Activated CD8-positive, alpha-beta memory T cell treated with anti-CD3 and anti-CD28 coated beads for 1 hour (primary cell): ENCODE measurements around the gene NUCB1.

Experiments
- DNase-seq, 2 donors: peaks; one replicate each; pipeline ENCODE4 v3.0.0-alpha.2; 2020; ENCODE audit warnings: low read depth in 1 of 2; ENCODE audit errors: extremely low read depth in 1 of 2

The NUCB1 gene

GRCh38 chr19:48928164-48929025 lies 28.3 kb downstream of the NUCB1 start:
- DNase-seq = no peak

DNA sequence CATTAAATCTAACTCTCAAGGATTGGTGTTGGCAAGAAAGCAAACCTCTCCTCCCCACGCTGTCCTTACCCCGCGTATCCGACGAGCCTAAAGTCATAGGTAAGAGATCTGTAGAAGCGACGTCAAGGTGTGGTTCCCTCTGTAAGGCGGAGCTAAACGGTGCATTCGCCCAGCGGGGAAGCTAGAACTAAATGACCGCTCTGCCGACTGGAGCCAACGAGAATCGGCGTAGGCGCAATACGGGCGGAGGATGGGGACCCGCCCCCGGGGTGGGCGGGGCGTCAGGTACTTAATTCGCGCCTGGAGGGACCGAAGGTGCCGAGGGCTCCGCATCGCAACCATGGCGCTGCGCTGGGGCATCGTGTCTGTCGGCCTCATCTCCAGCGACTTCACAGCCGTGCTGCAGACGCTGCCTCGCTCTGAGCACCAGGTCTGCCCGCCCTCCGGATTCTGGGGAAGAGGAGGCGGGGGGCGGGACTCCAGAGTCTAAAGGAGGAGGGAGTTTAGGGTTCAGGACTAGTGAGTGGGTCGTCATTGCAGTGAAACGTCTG lies 33.3 kb downstream of the NUCB1 start, which contains the start of gene DHDH:
Gene DHDH (plus strand): TSS at position 318 of the 551 bp plus-strand sequence. CDS start 23 bp downstream, at position 341.
- peak; percentile 58 to 75 for DNase-seq

- DNase-seq = no peak
Observed at GRCh38 chr19:48934837-48935236, 34.7 kb downstream of the NUCB1 start.

GRCh38 chr19:48935864-48936263 lies 35.8 kb downstream of the NUCB1 start:
- no peak for DNase-seq

GRCh38 chr19:48938256-48938655 lies 38.1 kb downstream of the NUCB1 start:
- DNase-seq = no peak

DNA sequence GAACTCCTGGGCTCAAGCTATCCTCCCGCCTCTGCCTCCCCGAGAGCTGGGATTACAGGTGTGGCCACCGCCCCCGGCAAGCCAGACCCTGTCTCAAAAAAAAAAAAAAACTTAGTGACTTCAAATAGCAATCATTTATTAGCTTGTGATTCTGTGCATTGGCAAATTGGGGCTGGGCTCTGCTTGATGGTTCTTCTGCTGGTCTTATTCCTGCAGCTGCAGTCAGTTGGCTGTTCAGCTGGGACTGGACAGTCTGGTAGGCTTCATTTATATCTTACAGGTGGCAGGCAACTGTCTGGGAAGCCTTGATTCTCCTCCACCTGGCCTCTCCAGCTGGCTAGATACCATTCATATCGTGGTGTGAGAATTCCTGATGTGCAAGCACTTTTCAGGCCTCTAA lies 40.8 kb downstream of the NUCB1 start:
- no peak for DNase-seq

DNA sequence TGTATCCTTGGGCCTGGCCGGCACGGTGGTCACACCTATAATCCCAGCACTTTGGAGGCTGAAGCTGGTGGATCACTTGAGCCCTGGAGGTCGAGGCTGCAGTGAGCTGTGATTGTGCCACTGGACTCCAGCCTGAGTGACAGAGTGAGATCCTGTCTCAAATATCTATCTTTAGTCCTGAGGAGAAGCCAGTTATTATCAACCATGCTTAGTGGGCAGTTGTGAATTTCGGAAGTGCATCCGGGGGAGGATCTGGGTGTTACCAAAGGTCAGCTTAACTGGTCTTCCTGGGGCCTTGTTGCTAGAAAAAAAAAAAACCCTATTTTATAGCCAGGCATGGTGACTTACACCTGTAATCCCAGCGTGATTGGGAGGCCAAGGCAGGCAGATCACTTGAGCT lies 43.0 kb downstream of the NUCB1 start:
- no peak for DNase-seq

- DNase-seq = no peak
Observed at GRCh38 chr19:48945415-48945814, 45.3 kb downstream of the NUCB1 start.

DNA sequence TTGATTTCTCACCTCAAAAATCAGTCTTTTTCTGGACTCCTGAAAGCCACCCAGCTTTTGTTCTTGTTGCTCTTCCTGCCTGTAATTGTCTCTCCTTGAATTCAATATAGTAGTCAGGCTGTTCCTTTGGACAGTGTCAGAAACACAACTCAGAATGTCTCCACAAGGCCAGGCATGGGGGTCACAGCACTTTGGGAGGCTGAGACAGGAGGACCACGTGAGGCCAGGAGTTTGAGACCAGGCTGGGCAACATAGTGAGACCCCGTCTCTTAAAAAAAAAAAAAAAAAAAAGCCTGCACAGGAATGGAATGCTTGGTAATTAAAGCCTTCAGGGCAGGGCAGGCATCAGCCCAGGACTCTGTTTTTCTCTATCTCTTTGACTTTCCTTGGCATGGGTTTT lies 45.7 kb downstream of the NUCB1 start:
- DNase-seq = no peak

- DNase-seq = no peak
Observed at GRCh38 chr19:48946463-48947257, 46.5 kb downstream of the NUCB1 start.

- DNase-seq = no peak
Observed at GRCh38 chr19:48947258-48947542, 47.1 kb downstream of the NUCB1 start.

DNA sequence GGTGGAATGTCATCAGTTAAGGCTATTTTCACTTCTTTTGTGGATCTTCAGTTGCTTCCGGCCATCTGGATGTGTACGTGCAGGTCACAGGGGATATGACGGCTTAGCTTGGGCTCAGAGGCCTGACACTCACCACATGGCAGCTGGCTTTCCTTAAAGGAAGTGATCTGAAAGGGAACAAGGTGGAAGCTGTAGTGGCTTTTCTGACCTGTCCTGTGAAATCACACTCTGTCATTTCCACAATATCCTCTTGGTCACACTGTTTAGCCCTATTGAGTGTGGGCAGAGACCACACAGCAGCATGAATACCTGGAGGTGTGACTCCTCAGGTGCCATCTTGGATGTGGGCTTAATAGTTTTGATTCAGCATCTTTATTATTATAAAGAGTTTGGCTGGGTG lies 50.0 kb downstream of the NUCB1 start:
- DNase-seq = no peak

DNA sequence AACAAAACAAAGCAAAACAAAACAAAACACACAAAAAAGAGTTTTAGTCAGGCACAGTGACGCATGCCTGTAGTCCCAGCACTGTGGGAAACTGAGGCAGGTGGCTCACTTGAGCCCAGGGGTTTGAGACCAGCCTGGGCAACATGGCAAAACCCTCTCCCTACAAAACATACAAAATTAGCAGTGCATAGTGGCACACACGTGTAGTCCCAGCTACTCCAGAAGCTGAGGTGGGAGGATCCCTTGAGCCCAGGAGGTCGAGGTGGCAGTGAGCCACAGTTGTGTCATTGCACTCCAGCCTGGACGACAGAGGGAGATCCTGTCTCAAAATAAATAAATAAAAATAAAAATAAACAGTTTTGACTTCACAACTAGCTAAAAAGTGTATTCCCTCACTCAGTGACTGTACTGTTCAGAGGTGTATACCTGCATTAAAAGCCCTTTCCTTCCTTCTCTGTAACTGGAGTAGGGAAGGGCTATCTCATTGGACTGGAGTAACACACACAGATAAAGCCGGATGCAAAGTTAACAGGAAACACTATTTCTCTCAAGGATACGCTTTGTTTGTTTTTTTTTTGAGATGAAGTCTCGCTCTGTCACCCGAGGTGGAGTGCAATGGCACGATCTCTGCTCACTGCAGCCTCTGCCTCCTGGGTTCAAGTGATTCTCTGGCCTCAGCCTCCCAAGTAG lies 50.9 kb downstream of the NUCB1 start:
- no peak for DNase-seq

DNA sequence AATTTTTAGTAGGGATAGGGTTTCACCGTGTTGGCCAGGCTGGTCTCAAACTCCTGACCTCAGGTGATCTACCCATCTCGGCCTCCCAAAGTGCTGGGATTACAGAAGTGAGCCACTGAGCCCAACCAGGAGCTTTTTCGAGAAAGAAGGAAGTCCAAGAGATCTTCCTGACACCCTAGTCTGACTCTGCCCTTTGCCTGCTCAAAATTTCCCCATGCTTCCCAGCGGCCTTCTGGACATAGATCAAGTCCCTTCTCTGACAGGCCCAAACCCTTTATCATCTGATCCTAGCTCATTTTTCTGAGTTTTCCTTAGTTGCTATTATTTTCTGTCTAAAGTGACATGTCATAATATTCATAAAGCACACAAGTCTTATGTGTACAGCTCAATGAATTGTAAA lies 53.0 kb downstream of the NUCB1 start:
- no peak for DNase-seq

- DNase-seq = no peak
Observed at GRCh38 chr19:48953990-48954594, 54.0 kb downstream of the NUCB1 start.

- DNase-seq = peak; percentile 35 to 77
Observed at GRCh38 chr19:48954595-48955307, 54.6 kb downstream of the NUCB1 start, which contains the start of gene BAX. TSS of gene BAX (plus strand) at chr19:48954875. CDS start at chr19:48954929, 54 bp downstream.

DNA sequence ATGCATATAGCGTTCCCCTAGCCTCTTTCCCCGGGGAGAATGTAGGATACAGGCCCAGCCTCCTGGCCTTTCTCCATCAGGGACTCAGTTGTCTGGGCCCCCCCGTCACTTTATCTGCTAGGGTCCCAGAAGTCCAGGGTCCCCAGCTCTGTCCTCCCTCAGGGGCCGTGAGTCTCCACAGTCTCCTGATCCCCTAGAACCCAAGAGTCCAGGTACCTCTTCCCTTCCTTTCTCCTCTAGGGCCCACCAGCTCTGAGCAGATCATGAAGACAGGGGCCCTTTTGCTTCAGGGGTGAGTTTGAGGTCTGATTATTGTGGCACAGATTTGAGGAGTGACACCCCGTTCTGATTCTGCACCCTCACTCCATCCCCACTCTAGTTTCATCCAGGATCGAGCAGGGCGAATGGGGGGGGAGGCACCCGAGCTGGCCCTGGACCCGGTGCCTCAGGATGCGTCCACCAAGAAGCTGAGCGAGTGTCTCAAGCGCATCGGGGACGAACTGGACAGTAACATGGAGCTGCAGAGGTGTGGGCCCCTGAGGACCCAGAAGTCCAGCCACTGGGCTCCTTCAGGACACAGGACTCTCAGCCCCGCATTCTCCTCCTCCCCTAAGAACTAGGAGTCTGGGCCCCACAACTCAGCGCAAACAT lies 55.3 kb downstream of the NUCB1 start:
- no peak for DNase-seq

- DNase-seq = no peak
Observed at GRCh38 chr19:48958006-48958405, 57.9 kb downstream of the NUCB1 start.

- no peak for DNase-seq
Observed at GRCh38 chr19:48959341-48960239, 59.5 kb downstream of the NUCB1 start.
